WTC11 (cell line): ENCODE results near the gene SPEF1.

Experiments
- AR ChIP-seq: fragments of 250-450 bp; sonication (Bioruptor Pico); IDR thresholded peaks from 2 replicates; pipeline ENCODE4 v1.9.0; 2021; ENCODE audit warnings: mild to moderate bottlenecking
- CTCF ChIP-seq: fragments of 200-600 bp; IDR thresholded peaks from 2 replicates; pipeline ENCODE4 v1.8.0; 2022; ENCODE audit warnings: antibody characterized with exemption
- ETV6 ChIP-seq: sonication (generic); formaldehyde crosslinking; IDR thresholded peaks from 2 replicates; pipeline ENCODE4 v1.8.1; 2022; ENCODE audit warnings: mild to moderate bottlenecking, missing genetic modification reagents
- NFYB ChIP-seq: sonication (generic); formaldehyde crosslinking; conservative IDR thresholded peaks from 2 replicates; pipeline ENCODE4 v1.8.0; 2022; ENCODE audit warnings: low read depth, missing genetic modification reagents
- NR1H2 ChIP-seq: sonication (generic); formaldehyde crosslinking; IDR thresholded peaks from 2 replicates; pipeline ENCODE4 v1.9.0; 2021; ENCODE audit warnings: mild to moderate bottlenecking, moderate library complexity, missing genetic modification reagents
- NR3C1 ChIP-seq: sonication (generic); formaldehyde crosslinking; conservative IDR thresholded peaks from 2 replicates; pipeline ENCODE4 v1.8.1; 2023; ENCODE audit warnings: low read depth, mild to moderate bottlenecking, missing genetic modification reagents
- SP1 ChIP-seq: sonication (generic); formaldehyde crosslinking; conservative IDR thresholded peaks from 2 replicates; pipeline ENCODE4 v1.8.1; 2022; ENCODE audit warnings: missing genetic modification reagents
- TCF7 ChIP-seq: sonication (generic); formaldehyde crosslinking; IDR thresholded peaks from 2 replicates; pipeline ENCODE4 v1.8.0; 2022; ENCODE audit warnings: mild to moderate bottlenecking, low read depth, missing genetic modification reagents, moderate library complexity
- ZBTB43 ChIP-seq: sonication (generic); formaldehyde crosslinking; IDR thresholded peaks from 2 replicates; pipeline ENCODE4 v1.8.1; 2023; ENCODE audit warnings: mild to moderate bottlenecking, missing genetic modification reagents
- ZMAT4 ChIP-seq: fragments of 250-450 bp; sonication (Bioruptor Pico); IDR thresholded peaks from 2 replicates; pipeline ENCODE4 v1.9.0; 2021; ENCODE audit warnings: mild to moderate bottlenecking
- ZNF219 ChIP-seq: sonication (generic); formaldehyde crosslinking; IDR thresholded peaks from 2 replicates; pipeline ENCODE4 v1.8.0; 2023; ENCODE audit warnings: missing genetic modification reagents, mild to moderate bottlenecking, borderline replicate concordance
- ZNF263 ChIP-seq: sonication (generic); formaldehyde crosslinking; IDR thresholded peaks from 2 replicates; pipeline ENCODE4 v1.8.1; 2022; ENCODE audit warnings: low read depth, mild to moderate bottlenecking, moderate library complexity, missing genetic modification reagents
- ZNF396 ChIP-seq: fragments of 250-450 bp; sonication (Bioruptor Pico); IDR thresholded peaks from 2 replicates; pipeline ENCODE4 v1.8.0; 2021; ENCODE audit warnings: mild to moderate bottlenecking, moderate library complexity, borderline replicate concordance
- ZSCAN18 ChIP-seq: fragments of 250-450 bp; sonication (Bioruptor Pico); IDR thresholded peaks from 2 replicates; pipeline ENCODE4 v2.1.2; 2022; ENCODE audit warnings: mild to moderate bottlenecking, moderate library complexity

GRCh38 chr20:3731944-3732326 is 49.3 kb downstream of the SPEF1 start:
- TF ChIP-seq ETV6 (CRISPR knock-in tag) (no peak), CTCF (no peak), NFYB (CRISPR knock-in tag) (no peak), ZBTB43 (CRISPR knock-in tag) (no peak), SP1 (CRISPR knock-in tag) (no peak), NR3C1 (CRISPR knock-in tag) (no peak), ZNF263 (CRISPR knock-in tag) (no peak), ZMAT4 (CRISPR knock-in tag) (no peak), ZNF219 (CRISPR knock-in tag) (no peak), ZNF396 (CRISPR knock-in tag) (no peak), AR (CRISPR knock-in tag) (no peak), TCF7 (no peak), NR1H2 (CRISPR knock-in tag) (no peak), ZSCAN18 (CRISPR knock-in tag) (no peak)
